ENCODE measurements around the gene SHANK1.

The SHANK1 gene

DNA sequence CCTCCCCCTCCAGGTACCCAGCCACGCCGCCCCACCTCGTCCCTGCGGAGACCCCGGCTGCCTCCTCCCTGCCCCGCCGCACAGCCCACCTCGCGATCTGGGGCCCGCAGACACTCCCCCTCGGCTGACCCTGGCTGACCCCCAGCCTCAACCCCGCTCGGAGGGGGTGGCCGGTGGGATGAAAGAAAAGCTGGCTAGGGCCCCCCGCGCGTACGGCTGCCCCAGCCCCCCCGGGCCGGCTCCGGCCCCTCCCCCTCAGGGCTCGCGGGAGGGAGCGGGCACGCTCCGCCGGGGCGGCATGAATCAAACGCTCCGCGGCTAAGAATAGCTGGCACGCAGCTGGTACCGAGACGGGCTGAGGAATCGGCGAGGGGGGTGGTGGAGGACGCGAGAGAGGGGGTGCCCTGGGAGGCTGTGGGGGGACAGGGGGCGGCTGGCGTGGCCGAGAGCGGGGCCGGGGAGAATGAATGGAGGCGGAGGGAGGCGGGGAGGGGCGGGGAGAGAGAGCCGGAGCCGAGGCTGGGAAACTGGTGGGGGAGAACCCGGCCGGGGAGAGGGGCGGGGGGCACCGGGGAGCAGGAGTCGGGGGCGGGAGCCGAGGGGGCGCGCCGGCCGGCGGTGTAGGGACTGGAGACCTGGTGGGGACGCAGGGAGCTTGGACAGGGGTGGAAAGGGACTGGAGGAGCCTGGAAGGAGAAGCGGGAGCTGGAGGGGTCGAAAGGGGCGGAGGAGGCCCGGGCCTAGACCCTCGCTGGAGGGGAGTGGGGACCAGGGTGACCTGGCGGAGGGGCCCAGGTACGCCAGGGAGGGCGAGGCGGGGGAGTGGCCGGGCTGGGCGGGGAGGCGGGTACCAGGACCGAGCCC lies 1.1 kb downstream of the SHANK1 start:
- Histone ChIP-seq H3K9me2 (replicated peaks; ENCODE audit: control insufficient read depth, low read length) (no peaks in the 10 kb centered on the region), H3K9me3 (ENCODE audit: control insufficient read depth, insufficient read depth, low read length) (no peaks in the 10 kb centered on the region), H4K20me1 (ENCODE audit: control insufficient read depth, insufficient read depth, low read depth, low read length) (no peaks in the 10 kb centered on the region), H3F3A (ENCODE audit: control insufficient read depth, insufficient read depth) (no peaks in the 10 kb centered on the region), H3K79me2 (ENCODE audit: control insufficient read depth, low read length) (no peaks in the 10 kb centered on the region), H3K4me2 (ENCODE audit: low read length) (peak overlapping the region; percentile 1; the same call in 1 of the 2 replicates), H3K27me3 (ENCODE audit: control insufficient read depth, low read length) (peaks cover 13% of the 10 kb centered on the region), H3K4me1 (ENCODE audit: control insufficient read depth, low read length) (peaks cover 13% of the 10 kb centered on the region), H3K36me3 (ENCODE audit: control insufficient read depth, low read length) (no peaks in the 10 kb centered on the region), H3K27ac (ENCODE audit: low read depth, low read length) (no peak overlapping the region), H3K4me3 (ENCODE audit: low read length) (no peak overlapping the region)
- TF ChIP-seq, protein P1, sequence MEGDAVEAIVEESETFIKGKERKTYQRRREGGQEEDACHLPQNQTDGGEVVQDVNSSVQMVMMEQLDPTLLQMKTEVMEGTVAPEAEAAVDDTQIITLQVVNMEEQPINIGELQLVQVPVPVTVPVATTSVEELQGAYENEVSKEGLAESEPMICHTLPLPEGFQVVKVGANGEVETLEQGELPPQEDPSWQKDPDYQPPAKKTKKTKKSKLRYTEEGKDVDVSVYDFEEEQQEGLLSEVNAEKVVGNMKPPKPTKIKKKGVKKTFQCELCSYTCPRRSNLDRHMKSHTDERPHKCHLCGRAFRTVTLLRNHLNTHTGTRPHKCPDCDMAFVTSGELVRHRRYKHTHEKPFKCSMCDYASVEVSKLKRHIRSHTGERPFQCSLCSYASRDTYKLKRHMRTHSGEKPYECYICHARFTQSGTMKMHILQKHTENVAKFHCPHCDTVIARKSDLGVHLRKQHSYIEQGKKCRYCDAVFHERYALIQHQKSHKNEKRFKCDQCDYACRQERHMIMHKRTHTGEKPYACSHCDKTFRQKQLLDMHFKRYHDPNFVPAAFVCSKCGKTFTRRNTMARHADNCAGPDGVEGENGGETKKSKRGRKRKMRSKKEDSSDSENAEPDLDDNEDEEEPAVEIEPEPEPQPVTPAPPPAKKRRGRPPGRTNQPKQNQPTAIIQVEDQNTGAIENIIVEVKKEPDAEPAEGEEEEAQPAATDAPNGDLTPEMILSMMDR (IDR thresholded peaks at IDR 0.05; ENCODE audit: low read depth, low read length, poor library complexity, severe bottlenecking) = no peak
- TF ChIP-seq EZH2phosphoT487 (IDR thresholded peaks at IDR 0.05; ENCODE audit: borderline replicate concordance, low read length) = no peak

DNA sequence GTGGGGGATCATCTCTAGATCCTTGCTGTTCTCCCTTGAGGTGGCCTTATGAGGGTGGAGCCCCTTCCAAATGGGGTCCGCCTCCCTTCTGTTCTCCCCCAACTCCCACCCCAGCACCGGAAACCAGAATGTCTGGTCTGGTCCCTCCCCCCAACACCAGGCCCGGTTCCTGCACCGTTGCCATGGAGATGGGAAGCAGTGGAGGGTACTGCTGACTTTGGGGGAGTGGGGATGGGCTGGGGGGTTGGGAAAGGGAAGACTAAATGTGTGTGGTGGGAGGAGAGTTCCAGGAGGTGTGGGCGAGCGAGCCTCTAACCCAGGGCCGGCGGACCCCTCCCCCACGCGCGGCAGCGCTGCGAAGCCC lies 1.7 kb downstream of the SHANK1 start:
- H3K79me2 ChIP-seq (ENCODE audit: control insufficient read depth, low read length) = no peaks in the 10 kb centered on the region
- TF ChIP-seq EZH2phosphoT487 (IDR thresholded peaks at IDR 0.05; ENCODE audit: borderline replicate concordance, low read length) = no peak
- TF ChIP-seq, protein P1 (IDR thresholded peaks at IDR 0.05; ENCODE audit: low read depth, low read length, poor library complexity, severe bottlenecking) = no peak
- H3K9me3 ChIP-seq (ENCODE audit: control insufficient read depth, insufficient read depth, low read length) = no peaks in the 10 kb centered on the region
- H3F3A ChIP-seq (ENCODE audit: control insufficient read depth, insufficient read depth) = no peaks in the 10 kb centered on the region
- peak overlapping the region; percentile 1; the same call in 1 of the 2 replicates for H3K4me2 ChIP-seq (ENCODE audit: low read length)
- peaks cover 13% of the 10 kb centered on the region for H3K27me3 ChIP-seq (ENCODE audit: control insufficient read depth, low read length)
- no peaks in the 10 kb centered on the region for H3K36me3 ChIP-seq (ENCODE audit: control insufficient read depth, low read length)
- no peak overlapping the region for H3K27ac ChIP-seq (ENCODE audit: low read depth, low read length)
- no peak overlapping the region for H3K4me3 ChIP-seq (ENCODE audit: low read length)
- no peaks in the 10 kb centered on the region for H4K20me1 ChIP-seq (ENCODE audit: control insufficient read depth, insufficient read depth, low read depth, low read length)
- H3K9me2 ChIP-seq (replicated peaks; ENCODE audit: control insufficient read depth, low read length) = no peaks in the 10 kb centered on the region
- H3K4me1 ChIP-seq (ENCODE audit: control insufficient read depth, low read length) = peaks cover 13% of the 10 kb centered on the region

DNA sequence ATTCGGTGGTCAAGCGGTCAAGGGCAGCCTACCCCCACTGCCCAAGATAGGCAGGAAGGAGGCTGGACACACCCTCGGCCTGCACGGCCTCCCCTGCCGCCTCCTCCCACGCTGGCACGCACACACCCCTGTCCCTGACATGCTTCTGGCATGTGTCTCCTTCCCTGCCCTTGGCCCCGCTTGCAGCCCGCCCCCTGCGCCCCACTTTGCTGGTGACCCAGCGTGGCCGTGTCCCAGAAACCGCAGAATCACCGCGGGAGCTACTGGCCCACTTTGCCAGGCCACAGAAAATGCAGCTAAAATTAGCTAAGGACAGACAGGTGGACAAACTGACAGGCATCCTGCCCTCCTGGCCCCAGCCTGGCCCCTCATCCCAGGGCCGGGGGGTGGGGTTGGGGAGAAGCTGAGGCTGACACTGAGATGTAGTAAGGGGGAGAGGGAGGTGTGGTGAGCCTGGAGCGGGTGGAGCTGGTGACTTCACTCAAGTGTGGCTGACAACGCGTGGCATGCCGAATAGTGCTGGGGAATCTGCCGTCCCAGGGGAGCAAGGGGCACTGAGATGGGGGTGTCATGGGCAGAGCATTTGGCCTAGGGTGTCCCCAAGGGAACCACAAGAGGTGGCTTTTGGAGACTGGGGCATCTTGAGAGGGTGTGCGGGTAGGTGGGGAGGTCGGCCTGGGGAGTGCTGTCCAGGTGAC lies 2.4 kb downstream of the SHANK1 start:
- H3K27me3 ChIP-seq (ENCODE audit: control insufficient read depth, low read length) = peaks cover 13% of the 10 kb centered on the region
- no peaks in the 10 kb centered on the region for H3K79me2 ChIP-seq (ENCODE audit: control insufficient read depth, low read length)
- H3F3A ChIP-seq (ENCODE audit: control insufficient read depth, insufficient read depth) = no peaks in the 10 kb centered on the region
- no peak overlapping the region for H3K4me2 ChIP-seq (ENCODE audit: low read length)
- peaks cover 18% of the 10 kb centered on the region for H3K4me1 ChIP-seq (ENCODE audit: control insufficient read depth, low read length)
- TF ChIP-seq, protein P1 (IDR thresholded peaks at IDR 0.05; ENCODE audit: low read depth, low read length, poor library complexity, severe bottlenecking) = no peak
- no peak for TF ChIP-seq EZH2phosphoT487 (IDR thresholded peaks at IDR 0.05; ENCODE audit: borderline replicate concordance, low read length)
- H3K9me3 ChIP-seq (ENCODE audit: control insufficient read depth, insufficient read depth, low read length) = no peaks in the 10 kb centered on the region
- no peaks in the 10 kb centered on the region for H4K20me1 ChIP-seq (ENCODE audit: control insufficient read depth, insufficient read depth, low read depth, low read length)
- H3K27ac ChIP-seq (ENCODE audit: low read depth, low read length) = no peak overlapping the region
- H3K36me3 ChIP-seq (ENCODE audit: control insufficient read depth, low read length) = no peaks in the 10 kb centered on the region
- no peak overlapping the region for H3K4me3 ChIP-seq (ENCODE audit: low read length)
- H3K9me2 ChIP-seq (replicated peaks; ENCODE audit: control insufficient read depth, low read length) = no peaks in the 10 kb centered on the region

Data from DOHH2 (cell line).